ENCODE results near the gene TRIP12. TPM values are rescaled to one million over a fixed set of nuclear protein-coding genes. Genes with fewer than 3 reads are reported as not detected.

The TRIP12 gene
- total RNA-seq, 1 donor from 2014 or later: 191 TPM

DNA sequence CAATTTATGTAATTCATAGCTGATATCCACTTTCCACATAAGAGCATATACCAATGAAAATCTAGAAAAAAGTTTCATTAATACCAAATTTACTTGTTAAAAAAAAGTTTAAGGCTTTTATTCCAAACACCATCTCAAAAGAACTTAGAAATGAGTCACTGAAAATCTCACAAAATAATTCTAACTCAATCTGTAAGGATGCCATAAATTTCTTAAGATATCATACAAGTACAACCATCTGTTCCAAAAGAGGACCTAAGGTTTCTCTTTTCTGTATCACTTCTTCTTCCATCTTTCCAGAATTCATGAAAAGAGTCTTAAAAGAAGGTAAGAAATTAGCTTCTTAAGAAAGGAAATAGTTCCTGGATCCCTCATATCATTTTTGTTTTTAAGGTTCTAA, 60.4 kb downstream of the TRIP12 start:
- Mint-ChIP-seq H3K36me3 (peaks cover 13% of the 10 kb centered on the region), H3K9me3 (no peaks in the 10 kb centered on the region)
- TF ChIP-seq, protein P1, sequence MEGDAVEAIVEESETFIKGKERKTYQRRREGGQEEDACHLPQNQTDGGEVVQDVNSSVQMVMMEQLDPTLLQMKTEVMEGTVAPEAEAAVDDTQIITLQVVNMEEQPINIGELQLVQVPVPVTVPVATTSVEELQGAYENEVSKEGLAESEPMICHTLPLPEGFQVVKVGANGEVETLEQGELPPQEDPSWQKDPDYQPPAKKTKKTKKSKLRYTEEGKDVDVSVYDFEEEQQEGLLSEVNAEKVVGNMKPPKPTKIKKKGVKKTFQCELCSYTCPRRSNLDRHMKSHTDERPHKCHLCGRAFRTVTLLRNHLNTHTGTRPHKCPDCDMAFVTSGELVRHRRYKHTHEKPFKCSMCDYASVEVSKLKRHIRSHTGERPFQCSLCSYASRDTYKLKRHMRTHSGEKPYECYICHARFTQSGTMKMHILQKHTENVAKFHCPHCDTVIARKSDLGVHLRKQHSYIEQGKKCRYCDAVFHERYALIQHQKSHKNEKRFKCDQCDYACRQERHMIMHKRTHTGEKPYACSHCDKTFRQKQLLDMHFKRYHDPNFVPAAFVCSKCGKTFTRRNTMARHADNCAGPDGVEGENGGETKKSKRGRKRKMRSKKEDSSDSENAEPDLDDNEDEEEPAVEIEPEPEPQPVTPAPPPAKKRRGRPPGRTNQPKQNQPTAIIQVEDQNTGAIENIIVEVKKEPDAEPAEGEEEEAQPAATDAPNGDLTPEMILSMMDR (conservative IDR thresholded peaks at IDR 0.05): no peak

DNA sequence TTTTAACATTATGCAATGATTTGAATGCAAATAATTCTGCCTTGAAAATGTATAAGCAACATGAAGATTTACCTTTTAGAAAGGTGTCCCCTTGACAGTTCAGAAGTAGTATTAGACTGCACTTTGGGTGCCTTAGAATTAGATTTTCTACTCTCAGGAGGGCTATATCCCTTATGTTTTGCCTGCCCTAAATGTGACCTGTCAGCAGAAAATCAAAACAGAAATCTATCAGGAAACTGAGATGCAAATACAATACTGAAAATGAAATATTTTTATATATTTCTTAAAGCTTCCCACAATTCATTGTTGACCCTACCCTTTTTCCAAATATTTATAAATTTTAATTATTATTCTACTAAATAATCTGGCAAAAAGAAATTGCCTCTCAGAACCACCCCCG, 61.5 kb downstream of the TRIP12 start:
- TF ChIP-seq, protein P1 (conservative IDR thresholded peaks at IDR 0.05): no peak
- Mint-ChIP-seq H3K4me3 (no peak overlapping the region), H3K27ac (no peak overlapping the region), H3K4me1 (ENCODE audit: unreplicated experiment) (no peaks in the 10 kb centered on the region), H3K9me3 (no peaks in the 10 kb centered on the region), H3K27me3 (no peaks in the 10 kb centered on the region), H3K36me3 (peaks cover 23% of the 10 kb centered on the region)
- DNase-seq (ENCODE audit: extremely low spot score, unreplicated experiment): no peak

More for the DNA sequence above, 60.4 kb downstream of the TRIP12 start:
- no peaks in the 10 kb centered on the region for H3K27me3 Mint-ChIP-seq
- no peak overlapping the region for H3K27ac Mint-ChIP-seq
- no peak overlapping the region for H3K4me3 Mint-ChIP-seq
- DNase-seq (ENCODE audit: extremely low spot score, unreplicated experiment): no peak
- H3K4me1 Mint-ChIP-seq (ENCODE audit: unreplicated experiment): no peaks in the 10 kb centered on the region

DNA sequence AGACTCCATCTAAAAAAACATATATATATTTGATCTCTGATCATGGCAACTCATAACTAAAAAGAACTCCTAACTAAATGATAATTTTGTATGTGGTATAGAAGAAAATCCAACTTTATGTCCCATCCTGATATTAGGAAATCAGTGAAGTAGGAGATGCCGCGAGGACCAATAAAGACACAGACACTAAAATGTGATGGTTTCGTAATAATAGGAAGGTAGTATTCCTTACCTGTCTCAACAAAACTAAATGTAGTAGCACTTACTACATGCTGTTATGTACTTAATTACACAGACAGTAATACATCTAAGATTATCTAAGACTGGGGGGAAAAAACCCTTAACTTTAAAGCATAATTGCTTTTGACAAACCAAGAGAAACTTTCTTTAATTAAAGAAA, 63.5 kb downstream of the TRIP12 start:
- TF ChIP-seq, protein P1 (conservative IDR thresholded peaks at IDR 0.05): no peak
- H3K36me3 Mint-ChIP-seq: peaks cover 30% of the 10 kb centered on the region
- no peaks in the 10 kb centered on the region for H3K27me3 Mint-ChIP-seq
- no peak for DNase-seq (ENCODE audit: extremely low spot score, unreplicated experiment)
- no peak overlapping the region for H3K27ac Mint-ChIP-seq
- H3K4me1 Mint-ChIP-seq (ENCODE audit: unreplicated experiment): no peaks in the 10 kb centered on the region
- H3K9me3 Mint-ChIP-seq: no peaks in the 10 kb centered on the region
- no peak overlapping the region for H3K4me3 Mint-ChIP-seq

DNA sequence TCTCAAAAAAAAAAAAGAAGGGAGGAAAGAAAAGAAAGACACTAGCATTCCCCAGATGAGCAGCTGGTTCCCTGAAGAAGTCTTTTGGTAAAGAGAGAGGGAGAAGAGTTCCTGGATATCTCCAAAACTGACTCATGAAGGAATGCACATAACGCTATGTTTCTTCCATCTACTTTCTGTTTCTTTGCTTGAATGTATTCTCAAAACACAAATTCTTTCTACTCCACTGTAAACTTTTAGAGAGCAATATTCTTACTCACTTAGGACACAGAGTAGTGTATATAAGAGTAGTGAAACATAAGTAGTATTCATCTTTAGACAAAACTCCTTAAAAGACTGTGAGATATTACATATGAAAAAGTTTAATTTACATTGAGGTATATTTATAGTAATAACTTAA, 64.2 kb downstream of the TRIP12 start:
- DNase-seq (ENCODE audit: extremely low spot score, unreplicated experiment): no peak
- TF ChIP-seq, protein P1 (conservative IDR thresholded peaks at IDR 0.05): no peak
- no peaks in the 10 kb centered on the region for H3K4me1 Mint-ChIP-seq (ENCODE audit: unreplicated experiment)
- no peak overlapping the region for H3K27ac Mint-ChIP-seq
- no peaks in the 10 kb centered on the region for H3K27me3 Mint-ChIP-seq
- no peak overlapping the region for H3K4me3 Mint-ChIP-seq
- peaks cover 30% of the 10 kb centered on the region for H3K36me3 Mint-ChIP-seq
- no peaks in the 10 kb centered on the region for H3K9me3 Mint-ChIP-seq

DNA sequence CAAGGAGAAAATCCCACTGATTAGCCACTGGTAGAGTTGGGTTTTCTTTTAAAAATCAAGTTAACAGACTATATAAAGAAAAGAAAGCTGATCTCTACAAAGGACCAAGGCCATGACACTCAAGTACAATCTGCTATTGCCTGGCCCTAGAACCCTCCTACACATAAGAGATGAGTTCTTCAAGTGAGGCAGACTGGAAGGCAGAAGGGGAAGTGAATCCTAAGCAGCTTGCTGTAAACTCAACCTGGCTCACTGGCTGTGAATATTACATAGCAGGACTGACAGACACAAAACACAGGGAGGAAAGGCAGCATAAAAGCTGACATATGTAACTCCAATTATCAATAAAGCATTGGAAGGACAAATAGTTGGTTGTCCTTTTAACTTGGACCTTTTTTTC, 65.4 kb downstream of the TRIP12 start:
- Mint-ChIP-seq H3K36me3 (peaks cover 37% of the 10 kb centered on the region), H3K27me3 (no peaks in the 10 kb centered on the region), H3K27ac (no peak overlapping the region), H3K4me3 (no peak overlapping the region), H3K9me3 (no peaks in the 10 kb centered on the region), H3K4me1 (ENCODE audit: unreplicated experiment) (no peaks in the 10 kb centered on the region)
- TF ChIP-seq, protein P1 (conservative IDR thresholded peaks at IDR 0.05): no peak
- no peak for DNase-seq (ENCODE audit: extremely low spot score, unreplicated experiment)

DNA sequence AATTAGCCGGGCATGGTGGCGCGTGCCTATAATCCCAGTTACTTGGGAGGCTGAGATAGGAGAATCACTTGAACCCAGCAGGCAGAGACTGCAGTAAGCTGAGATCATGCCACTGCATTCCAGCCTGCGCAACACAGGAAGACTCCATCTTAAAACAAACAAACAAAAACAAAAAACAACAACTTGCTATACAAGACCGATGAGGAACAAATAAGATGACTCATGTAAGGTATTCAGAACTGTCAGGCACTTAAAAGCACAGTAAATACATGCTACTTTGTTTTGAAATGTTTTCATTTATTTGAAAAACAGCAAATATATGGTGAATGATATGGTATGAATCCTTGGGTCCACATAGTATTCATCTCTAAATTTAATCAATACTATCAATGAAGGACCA, 66.7 kb downstream of the TRIP12 start:
- Mint-ChIP-seq H3K36me3 (peaks cover 39% of the 10 kb centered on the region), H3K27me3 (no peaks in the 10 kb centered on the region), H3K9me3 (no peaks in the 10 kb centered on the region), H3K27ac (no peak overlapping the region), H3K4me3 (no peak overlapping the region), H3K4me1 (ENCODE audit: unreplicated experiment) (no peaks in the 10 kb centered on the region)
- TF ChIP-seq, protein P1 (conservative IDR thresholded peaks at IDR 0.05): no peak
- DNase-seq (ENCODE audit: extremely low spot score, unreplicated experiment): no peak
